Smooth muscle cell (in vitro differentiated cells): Measurements from ENCODE around the gene STEAP1B. TPM values are rescaled to one million over a fixed set of nuclear protein-coding genes. Genes with fewer than 3 reads are reported as not detected.

Source experiments
- DNase-seq: peaks from one replicate; lab custom pipeline; 2025; ENCODE audit not compliant: unreplicated experiment; lab: John Stamatoyannopoulos, UW
- H2AFZ ChIP-seq: fragments of 200-600 bp; sonication (generic); 2 replicates; pipeline ENCODE4 v1.6.0; 2016; ENCODE audit warnings: antibody characterized with exemption, low read depth, mild to moderate bottlenecking
- H3F3A ChIP-seq: fragments of 200-600 bp; sonication (generic); 2 replicates; pipeline ENCODE4 v1.6.0; 2017; ENCODE audit warnings: antibody characterized with exemption, low read depth
- H3K27ac ChIP-seq: fragments of 200-600 bp; sonication (generic); 2 replicates; pipeline ENCODE4 v1.5.1; 2016; ENCODE audit warnings: low read depth, mild to moderate bottlenecking
- H3K27me3 ChIP-seq: fragments of 200-600 bp; sonication (generic); 2 replicates; pipeline ENCODE4 v1.6.1; 2016; ENCODE audit warnings: low read depth, mild to moderate bottlenecking
- H3K36me3 ChIP-seq: fragments of 200-600 bp; sonication (generic); 2 replicates; pipeline ENCODE4 v1.5.1; 2016; ENCODE audit warnings: low read depth
- H3K4me1 ChIP-seq: fragments of 200-600 bp; sonication (generic); 2 replicates; pipeline ENCODE4 v1.5.1; 2016; ENCODE audit warnings: low read depth
- H3K4me2 ChIP-seq: fragments of 200-600 bp; sonication (generic); 2 replicates; pipeline ENCODE4 v1.6.0; 2016; ENCODE audit warnings: mild to moderate bottlenecking
- H3K4me3 ChIP-seq: fragments of 200-600 bp; sonication (generic); 2 replicates; pipeline ENCODE4 v1.5.1; 2016; ENCODE audit warnings: mild to moderate bottlenecking
- H3K79me2 ChIP-seq: fragments of 200-600 bp; sonication (generic); 2 replicates; pipeline ENCODE4 v1.6.0; 2016; ENCODE audit warnings: low read depth, mild to moderate bottlenecking
- H3K9ac ChIP-seq: fragments of 200-600 bp; sonication (generic); 2 replicates; pipeline ENCODE4 v1.6.0; 2016; ENCODE audit warnings: low read depth
- H3K9me3 ChIP-seq: fragments of 200-600 bp; sonication (generic); replicated peaks from 2 replicates; pipeline ENCODE4 v1.5.1; 2016; ENCODE audit warnings: low read depth
- H4K20me1 ChIP-seq: fragments of 200-600 bp; sonication (generic); 2 replicates; pipeline ENCODE4 v1.6.0; 2016; ENCODE audit warnings: low read depth
- CTCF ChIP-seq: fragments of 200-600 bp; sonication (generic); IDR thresholded peaks from 2 replicates; pipeline ENCODE4 v1.5.1; 2017; ENCODE audit warnings: borderline replicate concordance, mild to moderate bottlenecking, antibody characterized with exemption; ENCODE audit not compliant: insufficient read depth, poor library complexity, severe bottlenecking
- WGBS: methylation state at CpG from one replicate; pipeline ENCODE4 v1.1.7; 2016; ENCODE audit warnings: low lambda C conversion rate; 5-methylcytosine and 5-hydroxymethylcytosine counted together
- polyA plus RNA-seq: library from polyadenylated mRNA; unstranded; fragments of >200 nt; fragmentation: Nextera tagmentation; extraction: Ambion mirVana; gene quantifications from 2 replicates; pipeline ENCODE4 v1.2.1, GENCODE V29; 2016
- total RNA-seq: library from RNA; depleted of rRNA; stranded (reverse); fragments of >200 nt; gene quantifications from 2 replicates; pipeline ENCODE4 v1.2.3, GENCODE V29; 2014

STEAP1B gene
- total and polyA plus RNA-seq, 2 experiments from 2014 or later = 0.40 TPM; not detected in 1

- Histone ChIP-seq H3K27me3 (no peaks in the 10 kb centered on the region), H3K4me2 (no peak overlapping the region), H3K27ac (no peak overlapping the region), H3K9ac (no peak overlapping the region), H2AFZ (no peak overlapping the region), H3K36me3 (no peaks in the 10 kb centered on the region), H4K20me1 (no peaks in the 10 kb centered on the region), H3F3A (no peaks in the 10 kb centered on the region), H3K9me3 (no peaks in the 10 kb centered on the region), H3K4me1 (no peaks in the 10 kb centered on the region), H3K4me3 (no peak overlapping the region), H3K79me2 (no peaks in the 10 kb centered on the region)
- no peak for DNase-seq
- no peak for TF ChIP-seq CTCF
- WGBS = 80% methylated on average over 10 of the region's 10 CpGs
Observed at GRCh38 chr7:22470981-22471380, 29.0 kb downstream of the STEAP1B start.

GRCh38 chr7:22469371-22470143, 30.4 kb downstream of the STEAP1B start:
- H3K9me3 ChIP-seq = no peaks in the 10 kb centered on the region
- no peaks in the 10 kb centered on the region for H4K20me1 ChIP-seq
- H3K4me1 ChIP-seq = no peaks in the 10 kb centered on the region
- H3K9ac ChIP-seq = no peak overlapping the region
- 93% methylated on average over 3 of the region's 3 CpGs for WGBS
- no peak overlapping the region for H2AFZ ChIP-seq
- no peak overlapping the region for H3K4me2 ChIP-seq
- no peaks in the 10 kb centered on the region for H3K79me2 ChIP-seq
- DNase-seq = no peak
- H3K27ac ChIP-seq = no peak overlapping the region
- no peaks in the 10 kb centered on the region for H3F3A ChIP-seq
- no peak for TF ChIP-seq CTCF
- H3K4me3 ChIP-seq = no peak overlapping the region
- no peaks in the 10 kb centered on the region for H3K27me3 ChIP-seq
- no peaks in the 10 kb centered on the region for H3K36me3 ChIP-seq

DNA sequence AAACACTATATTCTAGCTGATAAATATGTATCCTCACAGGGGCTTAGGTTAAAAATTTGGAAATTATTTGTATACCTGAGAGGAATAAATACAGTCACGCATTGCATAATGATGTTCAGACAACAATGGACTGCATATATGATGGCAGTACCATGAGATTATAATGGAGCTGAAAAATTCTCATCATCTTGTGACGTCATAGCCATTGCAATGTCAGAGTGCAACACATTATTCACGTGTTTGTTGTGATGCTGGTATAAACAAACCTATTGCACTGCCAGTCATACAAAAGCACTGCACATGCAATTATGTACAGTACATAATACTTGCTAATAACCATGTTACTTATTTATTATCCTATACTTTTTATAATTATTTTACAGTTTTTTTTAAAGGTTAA, 31.4 kb downstream of the STEAP1B start:
- Histone ChIP-seq H3K36me3 (no peaks in the 10 kb centered on the region), H3K4me3 (no peak overlapping the region), H2AFZ (no peak overlapping the region), H3K27ac (no peak overlapping the region), H3K79me2 (no peaks in the 10 kb centered on the region), H3K9ac (no peak overlapping the region), H3K4me1 (no peaks in the 10 kb centered on the region), H3K27me3 (no peaks in the 10 kb centered on the region), H3F3A (no peaks in the 10 kb centered on the region), H3K4me2 (no peak overlapping the region), H3K9me3 (no peaks in the 10 kb centered on the region), H4K20me1 (no peaks in the 10 kb centered on the region)
- TF ChIP-seq CTCF = no peak
- 95% methylated on average over 3 of the region's 3 CpGs for WGBS
- no peak for DNase-seq

GRCh38 chr7:22464299-22464698, 35.7 kb downstream of the STEAP1B start:
- no peak for TF ChIP-seq CTCF
- Histone ChIP-seq H3K9ac (no peak overlapping the region), H3K36me3 (no peaks in the 10 kb centered on the region), H2AFZ (no peak overlapping the region), H3K4me1 (no peaks in the 10 kb centered on the region), H4K20me1 (no peaks in the 10 kb centered on the region), H3F3A (no peaks in the 10 kb centered on the region), H3K27ac (no peak overlapping the region), H3K4me3 (no peak overlapping the region), H3K4me2 (no peak overlapping the region), H3K27me3 (no peaks in the 10 kb centered on the region), H3K9me3 (no peaks in the 10 kb centered on the region), H3K79me2 (no peaks in the 10 kb centered on the region)
- 84% methylated on average over 4 of the region's 4 CpGs for WGBS
- no peak for DNase-seq
